Germinal center (tissue), 1 donor: ENCODE results near the gene BCL11B.

ENCODE experiments used
- DNase-seq: peaks from one replicate; pipeline ENCODE4 v3.0.0; 2012; ENCODE audit warnings: mixed read lengths, low spot score

Gene BCL11B

DNA sequence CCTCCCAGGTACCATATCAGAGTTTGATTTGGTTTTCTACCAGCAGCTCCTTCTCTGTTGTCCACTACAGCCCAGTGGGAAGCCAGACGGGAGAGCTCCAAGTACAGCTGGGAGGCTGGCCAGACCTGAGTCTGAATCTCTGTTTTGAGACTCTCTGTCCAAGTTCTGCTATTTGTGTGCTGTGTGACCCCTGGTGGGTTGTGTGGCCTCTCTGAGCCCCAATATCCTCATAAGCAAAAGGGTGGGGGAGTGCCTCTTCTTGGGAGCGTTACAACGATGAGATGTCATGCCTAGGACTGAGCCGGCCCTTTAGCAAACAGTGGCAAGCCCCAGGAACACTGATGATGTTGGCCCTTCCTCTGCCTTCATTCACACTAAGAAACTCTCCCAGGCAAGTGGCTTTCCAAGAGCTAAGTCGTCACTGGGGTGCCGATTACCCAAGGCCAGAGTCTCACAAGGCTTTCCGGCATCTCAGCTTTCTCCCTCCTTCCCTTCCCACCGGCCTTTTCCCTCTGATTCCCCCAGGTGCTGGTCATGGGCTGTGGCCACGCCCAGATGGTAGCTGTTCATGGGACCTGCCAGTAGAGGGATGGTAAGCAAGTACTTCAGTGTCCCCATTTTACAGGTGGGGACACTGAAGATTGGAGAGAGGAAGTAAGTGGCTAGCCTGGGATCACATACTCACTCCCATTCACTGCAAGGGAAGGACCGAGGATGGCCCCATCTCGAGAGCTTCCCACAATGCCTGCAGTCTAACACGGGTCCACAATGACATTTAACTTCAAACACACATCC, 47.7 kb downstream of the BCL11B start:
- DNase-seq = no peak

DNA sequence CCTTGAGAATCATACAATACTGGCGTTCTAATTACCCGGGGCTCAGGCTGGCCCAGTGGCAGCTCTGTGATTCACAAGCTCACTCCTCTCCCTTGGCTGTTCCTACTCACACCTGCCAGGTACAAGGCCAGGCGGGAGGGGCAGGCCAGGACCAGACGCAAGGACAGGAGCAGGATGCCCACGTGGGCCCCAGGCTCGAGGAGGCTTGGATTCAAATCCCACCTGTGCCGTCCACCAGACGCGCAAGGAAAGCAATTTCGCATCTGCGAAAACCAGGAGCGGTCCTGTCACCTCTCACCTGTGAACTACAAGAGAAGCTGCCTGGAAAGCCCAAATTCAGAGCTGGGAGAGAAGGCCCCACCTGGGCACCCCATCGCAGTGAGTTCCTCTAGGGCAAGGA, 50.6 kb downstream of the BCL11B start:
- no peak for DNase-seq

DNA sequence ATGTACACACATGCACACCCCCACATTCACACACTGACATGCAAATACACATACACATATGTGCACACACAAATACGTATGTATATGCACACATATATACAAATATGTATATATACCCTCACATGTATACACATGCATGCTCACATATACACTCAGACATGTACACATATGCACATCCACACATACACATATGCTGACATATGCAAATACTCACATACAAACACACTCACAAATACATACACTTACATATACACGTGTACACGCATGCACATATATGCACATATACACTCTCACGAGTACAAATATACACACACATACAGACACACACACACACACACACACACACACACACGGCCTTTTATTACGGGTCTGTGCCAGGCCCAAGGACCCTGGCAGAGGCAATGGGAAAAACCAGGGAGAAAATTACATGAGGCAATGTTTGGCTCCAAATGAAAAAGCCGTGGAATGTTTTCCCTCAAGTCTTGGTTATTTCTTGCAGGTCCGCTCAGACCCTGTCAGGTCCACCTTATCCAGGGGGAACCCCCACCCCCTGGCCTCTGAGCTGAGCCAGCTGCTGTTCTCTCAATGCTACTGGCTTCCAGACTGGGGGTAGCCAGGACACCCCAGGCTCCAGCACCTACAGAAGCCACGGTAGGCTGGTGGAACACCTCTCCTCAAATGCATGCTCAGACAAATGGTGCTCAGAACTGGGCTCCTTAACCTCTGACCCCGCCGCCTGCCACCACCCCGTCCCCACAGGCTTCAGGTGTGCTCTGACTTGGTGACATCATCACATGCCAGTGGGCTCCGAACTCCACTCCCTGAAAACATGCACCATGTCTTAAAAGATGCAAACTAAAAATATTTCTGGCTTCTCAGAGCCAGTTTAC, 54.7 kb downstream of the BCL11B start:
- no peak for DNase-seq

DNA sequence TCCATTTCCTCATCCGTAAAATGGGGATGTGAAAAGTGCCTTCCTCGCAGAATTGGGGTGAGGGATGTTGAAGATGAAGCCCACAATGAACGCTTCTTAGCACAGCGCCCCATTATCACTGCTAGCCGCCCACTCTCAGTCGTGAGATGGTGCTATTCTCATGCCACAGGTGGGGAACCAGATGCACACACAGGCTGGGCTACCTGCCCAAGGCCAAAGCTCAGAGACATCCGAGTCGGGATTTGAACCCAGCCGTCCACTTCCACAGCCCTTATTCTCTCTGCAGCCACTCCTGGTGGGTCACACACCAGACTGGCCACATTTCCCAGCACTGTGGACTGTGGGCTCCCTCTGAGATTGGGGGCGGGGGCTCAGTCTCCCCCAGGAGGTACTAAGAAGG, 55.8 kb downstream of the BCL11B start:
- DNase-seq = no peak

DNA sequence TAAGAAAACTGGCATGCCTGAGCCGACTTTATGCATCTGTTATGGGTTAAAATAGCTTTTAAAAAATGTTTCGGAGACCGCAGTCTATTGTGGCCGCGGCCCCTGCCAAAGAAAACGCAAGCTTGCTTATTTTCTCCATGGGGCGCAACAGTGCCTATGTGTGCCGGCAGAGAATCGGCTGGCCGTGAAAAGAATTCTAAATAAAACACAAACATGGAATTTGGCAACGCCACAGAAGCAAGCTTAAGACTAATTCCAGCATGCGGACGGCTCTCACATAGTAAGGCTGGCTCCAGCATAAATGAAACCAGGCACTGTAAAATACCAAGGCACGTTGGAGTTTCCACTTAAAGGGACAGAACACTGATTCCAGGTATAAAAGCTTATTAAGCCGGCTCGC, 56.7 kb downstream of the BCL11B start:
- DNase-seq = no peak

DNA sequence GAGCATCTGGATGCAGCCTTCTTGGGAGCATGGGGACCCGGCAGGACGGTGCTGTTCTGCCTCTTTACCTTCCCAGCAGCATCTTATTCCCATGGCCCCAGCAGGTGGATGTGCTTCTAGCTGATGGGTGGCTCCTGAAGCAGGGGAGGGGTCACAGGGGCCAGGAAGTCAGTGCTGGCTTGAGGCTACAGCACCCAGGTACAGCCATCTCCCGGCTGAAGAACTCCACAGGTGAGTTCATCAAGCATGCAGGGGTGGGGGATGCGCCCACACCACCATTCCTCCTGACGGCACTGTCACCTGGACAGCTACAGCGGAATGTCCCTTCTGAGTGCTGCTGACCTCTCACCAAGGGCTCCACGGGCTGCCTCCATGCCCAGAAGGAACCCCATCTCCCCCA, 57.3 kb downstream of the BCL11B start:
- no peak for DNase-seq

DNA sequence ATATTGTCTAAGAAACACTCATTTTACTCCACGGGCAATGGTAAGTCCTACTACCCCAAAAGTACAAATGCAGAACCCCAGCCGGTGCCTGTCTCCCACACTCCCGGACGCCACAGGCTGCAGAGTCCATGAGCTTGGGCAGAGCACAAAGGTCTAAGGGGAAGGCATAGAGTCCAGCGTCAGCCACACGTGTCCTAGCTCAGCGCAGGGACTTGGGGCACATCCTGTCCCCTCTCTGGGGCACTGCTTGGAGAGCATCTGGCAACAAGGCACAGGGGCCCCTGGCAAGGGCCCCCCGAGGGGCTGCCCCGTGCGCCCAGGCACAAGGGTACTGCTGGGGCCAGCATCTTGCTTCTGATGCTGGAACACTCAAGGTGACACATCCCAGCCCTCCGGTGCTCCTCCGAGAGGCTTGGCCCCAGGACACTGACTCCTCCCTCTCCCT, 58.4 kb downstream of the BCL11B start:
- no peak for DNase-seq

- no peak for DNase-seq
Observed at GRCh38 chr14:99213101-99213500, 58.9 kb downstream of the BCL11B start.

DNA sequence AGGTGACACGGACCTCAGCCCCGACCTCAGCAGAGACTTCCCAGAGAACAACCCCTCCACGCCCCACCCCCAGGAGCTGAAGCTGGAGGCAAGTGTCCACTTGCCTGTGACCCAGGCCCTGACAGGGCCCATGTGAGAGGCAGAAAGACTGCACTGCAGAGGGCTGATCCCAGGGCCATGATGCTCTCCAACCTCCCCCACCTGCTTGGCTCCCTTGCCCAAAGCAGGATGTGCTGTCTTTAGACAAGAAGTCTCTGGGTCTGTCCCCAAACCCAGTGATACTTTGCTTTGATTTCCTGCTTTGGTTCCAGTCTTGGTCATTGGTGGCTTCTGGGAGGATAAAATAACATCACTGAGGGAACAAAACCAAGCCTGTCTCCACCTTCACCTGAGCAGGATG, 59.4 kb downstream of the BCL11B start:
- no peak for DNase-seq

GRCh38 chr14:99212199-99212598, 59.8 kb downstream of the BCL11B start:
- no peak for DNase-seq

- DNase-seq = no peak
Observed at GRCh38 chr14:99211410-99211809, 60.6 kb downstream of the BCL11B start.

GRCh38 chr14:99210333-99210732, 61.7 kb downstream of the BCL11B start:
- no peak for DNase-seq

DNA sequence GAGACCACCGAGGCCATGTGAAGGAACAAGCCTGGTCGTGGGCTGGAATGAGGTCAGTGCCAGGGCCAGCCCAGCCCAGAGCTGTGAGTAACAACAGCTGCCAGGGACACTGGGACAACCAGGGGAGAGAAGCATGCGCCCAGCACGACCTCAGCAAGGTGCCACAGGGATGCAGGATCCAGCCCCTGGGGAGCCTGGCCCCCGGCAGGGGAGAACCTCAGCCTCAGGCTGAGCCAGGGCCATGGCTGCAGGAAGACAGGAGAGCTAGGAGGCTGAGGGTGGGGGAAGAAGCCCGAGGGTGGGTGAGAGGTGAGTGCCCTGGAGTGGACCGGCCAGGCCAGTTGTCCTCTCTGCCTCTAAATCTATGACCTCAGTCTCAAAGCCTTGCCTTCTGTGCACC, 62.6 kb downstream of the BCL11B start:
- DNase-seq = no peak

GRCh38 chr14:99208318-99208717, 63.7 kb downstream of the BCL11B start:
- no peak for DNase-seq

GRCh38 chr14:99207456-99207855, 64.5 kb downstream of the BCL11B start:
- DNase-seq = no peak

- DNase-seq = no peak
Observed at GRCh38 chr14:99206090-99206489, 65.9 kb downstream of the BCL11B start.

- DNase-seq = no peak
Observed at GRCh38 chr14:99205086-99205688, 66.8 kb downstream of the BCL11B start.

DNA sequence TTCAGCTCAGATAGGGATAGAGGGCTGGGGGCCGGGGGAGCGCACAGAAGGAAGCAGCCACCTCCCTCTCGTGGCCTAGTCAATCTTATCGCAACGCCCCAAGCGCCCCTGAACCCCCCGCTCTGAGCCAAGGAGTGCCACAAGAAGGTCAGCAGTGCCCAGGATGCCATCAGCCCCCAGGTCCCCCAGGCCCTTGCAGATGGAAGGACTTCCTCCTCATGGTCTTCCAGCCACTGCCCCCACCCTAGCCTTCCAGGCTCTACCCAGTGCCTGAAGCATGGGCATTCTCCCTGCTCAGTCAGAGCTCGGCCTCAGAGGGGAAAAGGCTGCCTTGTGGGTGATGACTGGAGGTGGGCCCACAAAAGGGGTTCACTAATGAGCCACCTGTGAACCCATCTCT, 68.2 kb downstream of the BCL11B start:
- DNase-seq = no peak

DNA sequence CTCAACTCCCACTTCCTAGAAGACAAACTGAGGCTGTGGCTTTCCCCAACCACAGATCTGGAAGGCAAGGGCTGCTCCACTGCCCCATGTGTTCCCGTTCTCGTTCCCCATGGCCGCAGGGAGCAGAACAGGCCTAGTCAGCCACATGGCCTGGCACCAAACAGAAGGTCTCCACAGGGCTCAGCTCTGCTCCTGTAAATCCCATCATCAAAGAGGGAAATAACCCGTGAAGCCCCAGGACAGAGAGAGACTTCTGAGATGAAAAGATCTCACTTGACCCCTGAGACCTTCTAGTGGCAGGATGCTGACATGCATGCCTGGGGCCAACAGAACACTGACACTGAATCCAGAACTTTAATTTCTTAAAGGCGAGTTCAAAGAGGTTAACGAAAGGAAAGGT, 68.9 kb downstream of the BCL11B start:
- DNase-seq = no peak

- DNase-seq = no peak
Observed at GRCh38 chr14:99202516-99202915, 69.5 kb downstream of the BCL11B start.

- DNase-seq = no peak
Observed at GRCh38 chr14:99201351-99202073, 70.5 kb downstream of the BCL11B start.

- DNase-seq = no peak
Observed at GRCh38 chr14:99200654-99201005, 71.4 kb downstream of the BCL11B start.
